ENCODE data around the gene IFT122. TPM values are rescaled to one million over a fixed set of nuclear protein-coding genes. Genes with fewer than 3 reads are reported as not detected.

Gene IFT122
- total and polyA plus RNA-seq, 2 donors (not counting 3 experiments of a cell fraction or from before 2014, with no cell fraction given), result 38.4 to 41.7 TPM

DNA sequence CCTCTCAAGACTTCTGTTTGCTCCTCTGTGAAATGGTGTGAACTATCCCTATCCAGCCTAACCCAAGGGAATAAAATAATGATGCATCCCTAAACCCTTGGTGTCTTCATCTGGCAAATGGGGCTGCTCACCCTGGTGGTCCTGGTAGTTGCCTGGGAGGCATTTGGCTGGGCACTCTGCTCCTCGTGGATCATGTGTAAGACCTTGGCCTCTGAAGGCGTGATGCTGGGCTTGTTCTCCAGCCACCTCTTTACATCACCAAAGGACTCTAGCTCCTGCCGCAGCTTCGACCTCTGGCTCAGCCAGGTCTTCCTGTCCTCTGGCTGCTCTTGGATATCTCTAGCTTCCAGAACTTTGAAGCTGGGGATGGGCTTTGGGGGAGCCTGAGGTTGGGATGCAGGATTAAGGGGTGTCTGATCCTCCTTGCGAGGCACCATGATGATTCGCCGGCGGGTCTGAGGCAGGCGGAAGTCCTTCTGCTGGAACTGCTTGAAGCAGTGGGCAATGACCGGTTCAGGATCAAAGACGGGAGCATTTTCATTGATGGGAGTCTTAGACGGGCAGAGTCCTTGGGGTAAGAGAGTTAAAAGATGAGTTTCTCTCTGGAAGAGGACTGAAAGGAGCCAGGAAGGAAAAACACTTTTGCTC, 18.7 kb upstream of the IFT122 start:
- H3K4me2 ChIP-seq (ENCODE audit: insufficient read depth, low read length), result no peak overlapping the region
- H3K79me2 ChIP-seq (ENCODE audit: control insufficient read depth, insufficient read depth, low read length), result no peaks in the 10 kb centered on the region
- peaks cover 6% of the 10 kb centered on the region for H3K4me1 ChIP-seq (ENCODE audit: control insufficient read depth, extremely low read depth, insufficient read depth, low read length)
- H2AFZ ChIP-seq (ENCODE audit: low read depth, low read length), result no peak overlapping the region
- H3K36me3 ChIP-seq (ENCODE audit: control insufficient read depth in 2 of 2, extremely low read depth in 1 of 2, insufficient read depth in 2 of 2, low read length in 2 of 2), result no peaks in the 10 kb centered on the region
- H3K27ac ChIP-seq (ENCODE audit: insufficient read depth, low read depth, low read length), result no peak overlapping the region
- H3K9me1 ChIP-seq (replicated peaks; ENCODE audit: control insufficient read depth, extremely low read depth, insufficient read depth, low read length), result no peaks in the 10 kb centered on the region
- no peaks in the 10 kb centered on the region for H3K27me3 ChIP-seq (ENCODE audit: control insufficient read depth in 2 of 2, insufficient read depth in 2 of 2, low read length in 2 of 2)
- no peaks in the 10 kb centered on the region for H3K9me3 ChIP-seq (replicated peaks; ENCODE audit: control insufficient read depth, insufficient read depth, low read length)
- FAIRE-seq (no peak), DNase-seq (ENCODE audit: low read depth, low spot score) (no peak)
- intact Hi-C loops (cut with micrococcal nuclease) (no loop called here), dilution Hi-C loops (cut with MboI; ENCODE audit: extremely low pct_ligation_motif_present, low sequenced_read_pairs) (no loop called here)
- no peak overlapping the region for H3K4me3 ChIP-seq (replicated peaks in 1 of 3; ENCODE audit: insufficient read depth in 1 of 3, low read depth in 1 of 3, low read length in 3 of 3)
- POLR2A ChIA-PET, result no interaction called here
- no peaks in the 10 kb centered on the region for H4K20me1 ChIP-seq (replicated peaks; ENCODE audit: control insufficient read depth, extremely low read depth, insufficient read depth, low read length)
- no peak overlapping the region for H3K9ac ChIP-seq (replicated peaks; ENCODE audit: extremely low read depth, insufficient read depth, low read length)
- no TSS peak for BruUV-seq (replicated peaks)
- no peak for TF ChIP-seq EZH2 (IDR thresholded peaks at IDR 0.05; ENCODE audit: borderline replicate concordance, low read depth, low read length, severe bottlenecking)
- TF ChIP-seq POLR2AphosphoS5 (IDR thresholded peaks at IDR 0.05; ENCODE audit: insufficient read depth, low read depth, low read length), result no peak
- TF ChIP-seq JUN (IDR thresholded peaks at IDR 0.05; ENCODE audit: borderline replicate concordance, insufficient read depth, insufficient read length, low read depth), result no peak
- TF ChIP-seq, protein P1, sequence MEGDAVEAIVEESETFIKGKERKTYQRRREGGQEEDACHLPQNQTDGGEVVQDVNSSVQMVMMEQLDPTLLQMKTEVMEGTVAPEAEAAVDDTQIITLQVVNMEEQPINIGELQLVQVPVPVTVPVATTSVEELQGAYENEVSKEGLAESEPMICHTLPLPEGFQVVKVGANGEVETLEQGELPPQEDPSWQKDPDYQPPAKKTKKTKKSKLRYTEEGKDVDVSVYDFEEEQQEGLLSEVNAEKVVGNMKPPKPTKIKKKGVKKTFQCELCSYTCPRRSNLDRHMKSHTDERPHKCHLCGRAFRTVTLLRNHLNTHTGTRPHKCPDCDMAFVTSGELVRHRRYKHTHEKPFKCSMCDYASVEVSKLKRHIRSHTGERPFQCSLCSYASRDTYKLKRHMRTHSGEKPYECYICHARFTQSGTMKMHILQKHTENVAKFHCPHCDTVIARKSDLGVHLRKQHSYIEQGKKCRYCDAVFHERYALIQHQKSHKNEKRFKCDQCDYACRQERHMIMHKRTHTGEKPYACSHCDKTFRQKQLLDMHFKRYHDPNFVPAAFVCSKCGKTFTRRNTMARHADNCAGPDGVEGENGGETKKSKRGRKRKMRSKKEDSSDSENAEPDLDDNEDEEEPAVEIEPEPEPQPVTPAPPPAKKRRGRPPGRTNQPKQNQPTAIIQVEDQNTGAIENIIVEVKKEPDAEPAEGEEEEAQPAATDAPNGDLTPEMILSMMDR (IDR thresholded peaks at IDR 0.05; ENCODE audit: extremely low read depth in 1 of 2, insufficient read depth in 1 of 2, low read depth in 1 of 2, low read length in 2 of 2), result no peak
- TF ChIP-seq POLR2A (IDR thresholded peaks at IDR 0.05; ENCODE audit: low read depth, low read length), result no peak
- TF ChIP-seq FOS (IDR thresholded peaks at IDR 0.05; ENCODE audit: borderline replicate concordance, insufficient read depth, low read length), result no peak
- TF ChIP-seq MAX (IDR thresholded peaks at IDR 0.05; ENCODE audit: insufficient read depth, insufficient read length), result no peak
- no peak for TF ChIP-seq GATA2 (IDR thresholded peaks at IDR 0.05; ENCODE audit: insufficient read depth, insufficient read length, low read depth, low read length)
- TF ChIP-seq MYC (IDR thresholded peaks at IDR 0.05; ENCODE audit: low read depth, low read length), result no peak
- CTCF ChIA-PET, result interaction anchor here (0.9 to 3.9 kb wide), 3 partner anchors 25 to 93 kb away, joined by 4 to 25 read pairs (median 4); no protein-coding TSS in a partner anchor

Measured in endothelial cell of umbilical vein (primary cell).